Loucy (cell line): ENCODE data around the gene YAE1.

Source experiments
- EZH2phosphoT487 ChIP-seq: fragments of 200-600 bp; IDR thresholded peaks from 2 replicates; pipeline ENCODE4 v1.6.1; 2018; ENCODE audit warnings: antibody characterized with exemption, mild to moderate bottlenecking, moderate library complexity, borderline replicate concordance
- TF ChIP-seq, protein P1 (sequence below): fragments of 200-600 bp; sonication (generic); conservative IDR thresholded peaks from 2 replicates; pipeline ENCODE4 v1.5.1; 2014; ENCODE audit warnings: mild to moderate bottlenecking, antibody characterized with exemption, low read length

DNA sequence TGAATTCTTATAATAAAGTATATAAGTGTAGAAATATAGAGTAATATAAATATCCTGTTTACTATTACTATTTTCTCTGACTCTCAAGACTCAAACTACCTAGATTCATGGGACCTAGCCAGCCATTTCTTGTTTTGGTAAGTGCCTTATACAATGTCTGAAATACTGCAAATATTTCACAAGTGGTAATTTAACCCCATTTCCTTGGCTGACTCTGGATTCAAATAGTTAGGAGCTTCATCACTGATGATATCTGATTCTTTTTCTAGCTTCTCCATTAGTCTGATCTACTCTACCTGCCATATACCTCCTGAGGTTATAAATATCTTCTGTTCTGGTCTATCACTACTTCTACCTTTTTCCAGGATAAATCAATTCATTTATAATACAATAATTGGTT lies 50.8 kb downstream of the YAE1 start:
- TF ChIP-seq, protein P1, sequence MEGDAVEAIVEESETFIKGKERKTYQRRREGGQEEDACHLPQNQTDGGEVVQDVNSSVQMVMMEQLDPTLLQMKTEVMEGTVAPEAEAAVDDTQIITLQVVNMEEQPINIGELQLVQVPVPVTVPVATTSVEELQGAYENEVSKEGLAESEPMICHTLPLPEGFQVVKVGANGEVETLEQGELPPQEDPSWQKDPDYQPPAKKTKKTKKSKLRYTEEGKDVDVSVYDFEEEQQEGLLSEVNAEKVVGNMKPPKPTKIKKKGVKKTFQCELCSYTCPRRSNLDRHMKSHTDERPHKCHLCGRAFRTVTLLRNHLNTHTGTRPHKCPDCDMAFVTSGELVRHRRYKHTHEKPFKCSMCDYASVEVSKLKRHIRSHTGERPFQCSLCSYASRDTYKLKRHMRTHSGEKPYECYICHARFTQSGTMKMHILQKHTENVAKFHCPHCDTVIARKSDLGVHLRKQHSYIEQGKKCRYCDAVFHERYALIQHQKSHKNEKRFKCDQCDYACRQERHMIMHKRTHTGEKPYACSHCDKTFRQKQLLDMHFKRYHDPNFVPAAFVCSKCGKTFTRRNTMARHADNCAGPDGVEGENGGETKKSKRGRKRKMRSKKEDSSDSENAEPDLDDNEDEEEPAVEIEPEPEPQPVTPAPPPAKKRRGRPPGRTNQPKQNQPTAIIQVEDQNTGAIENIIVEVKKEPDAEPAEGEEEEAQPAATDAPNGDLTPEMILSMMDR: no peak
- TF ChIP-seq EZH2phosphoT487: no peak
